Measurements from ENCODE around the gene KCNQ4. TPM values are rescaled to one million over a fixed set of nuclear protein-coding genes. Genes with fewer than 3 reads are reported as not detected.

KCNQ4 gene
- polyA plus RNA-seq, 2 of the 4 experiments (the other 2 are of a cell fraction) = 0.08 to 0.17 TPM

DNA sequence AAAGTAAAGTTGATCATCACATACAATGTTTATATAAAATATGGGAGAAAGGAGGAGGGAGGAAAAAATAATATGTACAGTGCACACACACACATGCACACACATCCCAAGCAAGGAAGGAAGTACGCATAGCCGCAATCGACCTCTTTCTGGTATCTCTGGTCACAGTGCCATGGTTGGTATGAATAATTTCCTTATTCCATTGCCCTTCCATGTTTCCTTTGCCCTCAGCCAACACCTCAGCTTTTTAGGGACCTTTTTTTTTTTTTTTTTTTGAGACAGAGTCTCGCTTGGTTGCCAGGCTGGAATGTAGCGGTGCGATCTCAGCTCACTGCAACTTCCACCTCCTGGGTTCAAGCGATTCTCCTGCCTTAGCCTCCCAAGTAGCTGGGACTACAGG is 58.0 kb downstream of the KCNQ4 start:
- WGBS (ENCODE audit: missing lambda C conversion rate) = 91% methylated on average over 7 of the region's 7 CpGs
- DNase-seq (ENCODE audit: low read depth in 1 of 2, low spot score in 1 of 2) (no peak), FAIRE-seq (no peak), ATAC-seq (no peak)
- H3K4me1 ChIP-seq = no peaks in the 10 kb centered on the region
- no peak overlapping the region for H3K4me3 ChIP-seq
- ChIA-PET POLR2A (no interaction called here), CTCF (interaction anchor here (0.6 to 2.6 kb wide), 4 partner anchors 9 to 387 kb away, joined by 3 to 7 read pairs (median 6); no protein-coding TSS in a partner anchor)
- no peak overlapping the region for H3K27ac ChIP-seq
- no peak overlapping the region for H3K4me2 ChIP-seq
- TF ChIP-seq, protein P1, sequence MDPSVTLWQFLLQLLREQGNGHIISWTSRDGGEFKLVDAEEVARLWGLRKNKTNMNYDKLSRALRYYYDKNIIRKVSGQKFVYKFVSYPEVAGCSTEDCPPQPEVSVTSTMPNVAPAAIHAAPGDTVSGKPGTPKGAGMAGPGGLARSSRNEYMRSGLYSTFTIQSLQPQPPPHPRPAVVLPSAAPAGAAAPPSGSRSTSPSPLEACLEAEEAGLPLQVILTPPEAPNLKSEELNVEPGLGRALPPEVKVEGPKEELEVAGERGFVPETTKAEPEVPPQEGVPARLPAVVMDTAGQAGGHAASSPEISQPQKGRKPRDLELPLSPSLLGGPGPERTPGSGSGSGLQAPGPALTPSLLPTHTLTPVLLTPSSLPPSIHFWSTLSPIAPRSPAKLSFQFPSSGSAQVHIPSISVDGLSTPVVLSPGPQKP (IDR thresholded peaks at IDR 0.05; ENCODE audit: low read depth, low read length) = no peak
- no peak for TF ChIP-seq FOSL2 (IDR thresholded peaks at IDR 0.05)
- no peak for TF ChIP-seq FOSL2 (CRISPR knock-in tag; IDR thresholded peaks at IDR 0.05)
- no peak for TF ChIP-seq NPAS2 (CRISPR knock-in tag; IDR thresholded peaks at IDR 0.05; ENCODE audit: borderline replicate concordance)
- no peak for TF ChIP-seq JUN (IDR thresholded peaks at IDR 0.05)
- no peak for TF ChIP-seq MAZ (IDR thresholded peaks at IDR 0.05; ENCODE audit: borderline replicate concordance, low read depth, low read length)
- no peak for TF ChIP-seq ESRRA (IDR thresholded peaks at IDR 0.05; ENCODE audit: borderline replicate concordance, low read length)
- no peak for TF ChIP-seq BHLHE40 (IDR thresholded peaks at IDR 0.05; ENCODE audit: low read depth, low read length)
- TF ChIP-seq EP300 (IDR thresholded peaks at IDR 0.05) = no peak
- TF ChIP-seq CHD4 (IDR thresholded peaks at IDR 0.05; ENCODE audit: borderline replicate concordance) = no peak
- TF ChIP-seq, protein P2, sequence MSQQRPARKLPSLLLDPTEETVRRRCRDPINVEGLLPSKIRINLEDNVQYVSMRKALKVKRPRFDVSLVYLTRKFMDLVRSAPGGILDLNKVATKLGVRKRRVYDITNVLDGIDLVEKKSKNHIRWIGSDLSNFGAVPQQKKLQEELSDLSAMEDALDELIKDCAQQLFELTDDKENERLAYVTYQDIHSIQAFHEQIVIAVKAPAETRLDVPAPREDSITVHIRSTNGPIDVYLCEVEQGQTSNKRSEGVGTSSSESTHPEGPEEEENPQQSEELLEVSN (IDR thresholded peaks at IDR 0.05; ENCODE audit: borderline replicate concordance, low read depth) = no peak
- TF ChIP-seq SMC3 (IDR thresholded peaks at IDR 0.05) = no peak
- TF ChIP-seq, protein P3, sequence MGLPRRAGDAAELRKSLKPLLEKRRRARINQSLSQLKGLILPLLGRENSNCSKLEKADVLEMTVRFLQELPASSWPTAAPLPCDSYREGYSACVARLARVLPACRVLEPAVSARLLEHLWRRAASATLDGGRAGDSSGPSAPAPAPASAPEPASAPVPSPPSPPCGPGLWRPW (IDR thresholded peaks at IDR 0.05) = no peak
- no peak for TF ChIP-seq CBX2 (IDR thresholded peaks at IDR 0.05; ENCODE audit: borderline replicate concordance, low read depth)
- TF ChIP-seq, protein P4, sequence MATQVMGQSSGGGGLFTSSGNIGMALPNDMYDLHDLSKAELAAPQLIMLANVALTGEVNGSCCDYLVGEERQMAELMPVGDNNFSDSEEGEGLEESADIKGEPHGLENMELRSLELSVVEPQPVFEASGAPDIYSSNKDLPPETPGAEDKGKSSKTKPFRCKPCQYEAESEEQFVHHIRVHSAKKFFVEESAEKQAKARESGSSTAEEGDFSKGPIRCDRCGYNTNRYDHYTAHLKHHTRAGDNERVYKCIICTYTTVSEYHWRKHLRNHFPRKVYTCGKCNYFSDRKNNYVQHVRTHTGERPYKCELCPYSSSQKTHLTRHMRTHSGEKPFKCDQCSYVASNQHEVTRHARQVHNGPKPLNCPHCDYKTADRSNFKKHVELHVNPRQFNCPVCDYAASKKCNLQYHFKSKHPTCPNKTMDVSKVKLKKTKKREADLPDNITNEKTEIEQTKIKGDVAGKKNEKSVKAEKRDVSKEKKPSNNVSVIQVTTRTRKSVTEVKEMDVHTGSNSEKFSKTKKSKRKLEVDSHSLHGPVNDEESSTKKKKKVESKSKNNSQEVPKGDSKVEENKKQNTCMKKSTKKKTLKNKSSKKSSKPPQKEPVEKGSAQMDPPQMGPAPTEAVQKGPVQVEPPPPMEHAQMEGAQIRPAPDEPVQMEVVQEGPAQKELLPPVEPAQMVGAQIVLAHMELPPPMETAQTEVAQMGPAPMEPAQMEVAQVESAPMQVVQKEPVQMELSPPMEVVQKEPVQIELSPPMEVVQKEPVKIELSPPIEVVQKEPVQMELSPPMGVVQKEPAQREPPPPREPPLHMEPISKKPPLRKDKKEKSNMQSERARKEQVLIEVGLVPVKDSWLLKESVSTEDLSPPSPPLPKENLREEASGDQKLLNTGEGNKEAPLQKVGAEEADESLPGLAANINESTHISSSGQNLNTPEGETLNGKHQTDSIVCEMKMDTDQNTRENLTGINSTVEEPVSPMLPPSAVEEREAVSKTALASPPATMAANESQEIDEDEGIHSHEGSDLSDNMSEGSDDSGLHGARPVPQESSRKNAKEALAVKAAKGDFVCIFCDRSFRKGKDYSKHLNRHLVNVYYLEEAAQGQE (IDR thresholded peaks at IDR 0.05) = no peak
- H3K9me3 ChIP-seq = no peaks in the 10 kb centered on the region

DNA sequence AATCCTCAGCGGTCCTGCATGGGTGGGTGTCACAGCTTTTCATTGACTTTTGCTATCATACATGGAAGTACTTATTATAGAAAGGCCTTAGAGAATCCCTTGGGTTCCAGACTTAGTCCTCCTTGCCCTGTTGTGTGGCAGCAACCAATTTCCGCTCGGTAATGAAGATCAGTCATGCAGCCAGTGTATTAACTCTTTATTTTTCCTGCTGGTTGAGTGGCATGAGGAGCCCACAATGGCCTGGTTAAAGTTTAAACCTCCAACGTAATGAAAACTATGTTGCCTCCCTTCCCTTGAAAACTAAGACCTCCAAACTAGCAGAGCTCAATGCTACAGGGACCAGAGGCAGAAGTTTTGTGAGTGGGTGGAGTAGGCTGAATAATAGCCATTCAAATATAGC is 58.6 kb downstream of the KCNQ4 start:
- H3K27ac ChIP-seq = no peak overlapping the region
- ATAC-seq (no peak), FAIRE-seq (no peak), DNase-seq (ENCODE audit: low read depth in 1 of 2, low spot score in 1 of 2) (no peak)
- no peaks in the 10 kb centered on the region for H3K9me3 ChIP-seq
- H3K4me3 ChIP-seq = no peak overlapping the region
- CTCF ChIA-PET = interaction anchor here (0.9 to 2.6 kb wide), 3 partner anchors 8 to 111 kb away, joined by 5 to 7 read pairs (median 6); no protein-coding TSS in a partner anchor
- H3K4me1 ChIP-seq = no peaks in the 10 kb centered on the region
- POLR2A ChIA-PET = no interaction called here
- H3K4me2 ChIP-seq = no peak overlapping the region
- 48% methylated on average over 4 of the region's 4 CpGs for WGBS (ENCODE audit: missing lambda C conversion rate)
- TF ChIP-seq RAD21 (conservative IDR thresholded peaks at IDR 0.05 in 1 of 2, IDR thresholded peaks at IDR 0.05 in 1 of 2) (no peak), EP300 (IDR thresholded peaks at IDR 0.05) (no peak), MAZ (IDR thresholded peaks at IDR 0.05; ENCODE audit: borderline replicate concordance, low read depth, low read length) (no peak), NFE2L2 (conservative IDR thresholded peaks at IDR 0.05; ENCODE audit: low read length) (no peak), FOSB (CRISPR knock-in tag; IDR thresholded peaks at IDR 0.05) (no peak), POLR2A (IDR thresholded peaks at IDR 0.05; ENCODE audit: low read length) (no peak), JUN (IDR thresholded peaks at IDR 0.05) (no peak), ZFP36 (IDR thresholded peaks at IDR 0.05; ENCODE audit: borderline replicate concordance, partially characterized antibody) (no peak), CBX2 (IDR thresholded peaks at IDR 0.05; ENCODE audit: borderline replicate concordance, low read depth) (no peak), TP53 (CRISPR knock-in tag; IDR thresholded peaks at IDR 0.05) (no peak), EHF (CRISPR knock-in tag; IDR thresholded peaks at IDR 0.05) (no peak), FOXS1 (CRISPR knock-in tag; IDR thresholded peaks at IDR 0.05) (no peak), HOXB5 (CRISPR knock-in tag; IDR thresholded peaks at IDR 0.05) (no peak), HOXB13 (CRISPR knock-in tag; IDR thresholded peaks at IDR 0.05; ENCODE audit: low read depth) (no peak)
- TF ChIP-seq, protein P1 (IDR thresholded peaks at IDR 0.05; ENCODE audit: low read depth, low read length) = no peak
- TF ChIP-seq, protein P2 (IDR thresholded peaks at IDR 0.05; ENCODE audit: borderline replicate concordance, low read depth) = no peak
- TF ChIP-seq, protein P4 (IDR thresholded peaks at IDR 0.05) = no peak
